ENCODE results near the gene ODAPH.

DNA sequence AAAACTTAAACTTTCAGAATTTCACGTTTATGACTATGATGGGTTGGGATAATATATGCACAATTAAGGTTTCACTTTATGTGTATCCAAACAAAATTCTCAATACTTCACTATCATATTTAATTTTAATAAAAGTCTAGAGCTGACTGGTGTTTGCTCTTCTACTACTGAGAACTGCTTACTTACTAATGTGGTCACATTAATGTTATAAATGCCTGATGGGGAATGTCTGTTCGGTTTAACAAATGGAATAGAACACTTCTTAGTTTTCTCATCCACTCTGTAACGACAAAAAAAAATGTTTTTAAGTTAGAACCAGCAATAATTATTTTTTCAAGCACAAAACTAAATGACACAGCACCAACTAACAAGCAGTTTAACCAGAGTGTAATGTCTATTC, 40.2 kb downstream of the ODAPH start:
- TF ChIP-seq, protein P1, sequence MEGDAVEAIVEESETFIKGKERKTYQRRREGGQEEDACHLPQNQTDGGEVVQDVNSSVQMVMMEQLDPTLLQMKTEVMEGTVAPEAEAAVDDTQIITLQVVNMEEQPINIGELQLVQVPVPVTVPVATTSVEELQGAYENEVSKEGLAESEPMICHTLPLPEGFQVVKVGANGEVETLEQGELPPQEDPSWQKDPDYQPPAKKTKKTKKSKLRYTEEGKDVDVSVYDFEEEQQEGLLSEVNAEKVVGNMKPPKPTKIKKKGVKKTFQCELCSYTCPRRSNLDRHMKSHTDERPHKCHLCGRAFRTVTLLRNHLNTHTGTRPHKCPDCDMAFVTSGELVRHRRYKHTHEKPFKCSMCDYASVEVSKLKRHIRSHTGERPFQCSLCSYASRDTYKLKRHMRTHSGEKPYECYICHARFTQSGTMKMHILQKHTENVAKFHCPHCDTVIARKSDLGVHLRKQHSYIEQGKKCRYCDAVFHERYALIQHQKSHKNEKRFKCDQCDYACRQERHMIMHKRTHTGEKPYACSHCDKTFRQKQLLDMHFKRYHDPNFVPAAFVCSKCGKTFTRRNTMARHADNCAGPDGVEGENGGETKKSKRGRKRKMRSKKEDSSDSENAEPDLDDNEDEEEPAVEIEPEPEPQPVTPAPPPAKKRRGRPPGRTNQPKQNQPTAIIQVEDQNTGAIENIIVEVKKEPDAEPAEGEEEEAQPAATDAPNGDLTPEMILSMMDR (conservative IDR thresholded peaks at IDR 0.05; ENCODE audit: low read depth, low read length), result no peak
- TF ChIP-seq POLR2A (IDR thresholded peaks at IDR 0.05; ENCODE audit: low read depth, low read length) (no peak), CEBPB (IDR thresholded peaks at IDR 0.05; ENCODE audit: low read depth, low read length) (no peak), BHLHE40 (IDR thresholded peaks at IDR 0.05; ENCODE audit: low read depth, low read length) (no peak), MAFK (IDR thresholded peaks at IDR 0.05; ENCODE audit: low read depth, low read length) (no peak), MAZ (IDR thresholded peaks at IDR 0.05; ENCODE audit: borderline replicate concordance, low read depth, low read length) (no peak), RAD21 (IDR thresholded peaks at IDR 0.05; ENCODE audit: low read length) (no peak), CHD1 (IDR thresholded peaks at IDR 0.05; ENCODE audit: low read depth, low read length) (no peak)
- TF ChIP-seq, protein P2, sequence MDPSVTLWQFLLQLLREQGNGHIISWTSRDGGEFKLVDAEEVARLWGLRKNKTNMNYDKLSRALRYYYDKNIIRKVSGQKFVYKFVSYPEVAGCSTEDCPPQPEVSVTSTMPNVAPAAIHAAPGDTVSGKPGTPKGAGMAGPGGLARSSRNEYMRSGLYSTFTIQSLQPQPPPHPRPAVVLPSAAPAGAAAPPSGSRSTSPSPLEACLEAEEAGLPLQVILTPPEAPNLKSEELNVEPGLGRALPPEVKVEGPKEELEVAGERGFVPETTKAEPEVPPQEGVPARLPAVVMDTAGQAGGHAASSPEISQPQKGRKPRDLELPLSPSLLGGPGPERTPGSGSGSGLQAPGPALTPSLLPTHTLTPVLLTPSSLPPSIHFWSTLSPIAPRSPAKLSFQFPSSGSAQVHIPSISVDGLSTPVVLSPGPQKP (IDR thresholded peaks at IDR 0.05; ENCODE audit: borderline replicate concordance, low read depth, low read length), result no peak
- TF ChIP-seq, protein P3, sequence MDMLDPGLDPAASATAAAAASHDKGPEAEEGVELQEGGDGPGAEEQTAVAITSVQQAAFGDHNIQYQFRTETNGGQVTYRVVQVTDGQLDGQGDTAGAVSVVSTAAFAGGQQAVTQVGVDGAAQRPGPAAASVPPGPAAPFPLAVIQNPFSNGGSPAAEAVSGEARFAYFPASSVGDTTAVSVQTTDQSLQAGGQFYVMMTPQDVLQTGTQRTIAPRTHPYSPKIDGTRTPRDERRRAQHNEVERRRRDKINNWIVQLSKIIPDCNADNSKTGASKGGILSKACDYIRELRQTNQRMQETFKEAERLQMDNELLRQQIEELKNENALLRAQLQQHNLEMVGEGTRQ (IDR thresholded peaks at IDR 0.05; ENCODE audit: low read depth, low read length), result no peak
